ENCODE data around the gene EFCAB9.

EFCAB9 gene

GRCh38 chr5:172223901-172224873 lies 30.2 kb downstream of the EFCAB9 start:
- DNase-seq: peak in 31 of 42 donors; percentile 11 to 77 (median 28)
- intact Hi-C loops (cut with DNase I): no loop called here

GRCh38 chr5:172224996-172225395 lies 31.0 kb downstream of the EFCAB9 start:
- intact Hi-C loops (cut with DNase I): no loop called here
- DNase-seq: no peak

- DNase-seq: no peak
- intact Hi-C loops (cut with DNase I): no loop called here
These were observed 35.9 kb downstream of the EFCAB9 start for GRCh38 chr5:172229904-172230303.

- intact Hi-C loops (cut with DNase I): no loop called here
- DNase-seq: no peak
These were observed 40.1 kb downstream of the EFCAB9 start for GRCh38 chr5:172234031-172234430.

- intact Hi-C loops (cut with DNase I): no loop called here
- no peak for DNase-seq
These were observed 41.3 kb downstream of the EFCAB9 start for GRCh38 chr5:172235132-172235780.

- peak in 12 of 42 donors; percentile 13 to 52 (median 32) for DNase-seq
- intact Hi-C loops (cut with DNase I): no loop called here
These were observed 42.1 kb downstream of the EFCAB9 start for GRCh38 chr5:172235827-172236736.

- intact Hi-C loops (cut with DNase I): no loop called here
- DNase-seq: no peak
These were observed 44.4 kb downstream of the EFCAB9 start for GRCh38 chr5:172238334-172238733.

- no peak for DNase-seq
- intact Hi-C loops (cut with DNase I): no loop called here
These were observed 49.3 kb downstream of the EFCAB9 start for GRCh38 chr5:172243302-172243701.

GRCh38 chr5:172245046-172245445 lies 51.1 kb downstream of the EFCAB9 start:
- no peak for DNase-seq
- intact Hi-C loops (cut with DNase I): no loop called here

GRCh38 chr5:172245703-172246125 lies 51.7 kb downstream of the EFCAB9 start:
- intact Hi-C loops (cut with DNase I): no loop called here
- DNase-seq: no peak

- DNase-seq: no peak
- intact Hi-C loops (cut with DNase I): no loop called here
These were observed 54.7 kb downstream of the EFCAB9 start for GRCh38 chr5:172248637-172249036.

- intact Hi-C loops (cut with DNase I): no loop called here
- no peak for DNase-seq
These were observed 57.4 kb downstream of the EFCAB9 start for GRCh38 chr5:172251419-172251818.

- intact Hi-C loops (cut with DNase I): no loop called here
These were observed 58.5 kb downstream of the EFCAB9 start for GRCh38 chr5:172252501-172252900.

More at GRCh38 chr5:172252501-172252900, 58.5 kb downstream of the EFCAB9 start:
- no peak for DNase-seq
